ENCODE measurements around the gene CAPN10.
"Not testable (repeated sequence)": the region's sequence is repeated elsewhere in the genome, so short reads cannot be mapped to it uniquely, and the experiment has no call there.

Gene CAPN10

GRCh38 chr2:240586198-240586918 is at the start of gene CAPN10:
CAPN10 (plus strand) TSS chr2:240586734; CDS start chr2:240586912, 178 bp downstream.
- DNase-seq (ENCODE audit: low spot score), result peak; percentile 99

GRCh38 chr2:240538031-240538780 is 48.3 kb upstream of the CAPN10 start:
- DNase-seq (ENCODE audit: low spot score), result no peak

- not testable (repeated sequence) for DNase-seq (ENCODE audit: low spot score)
Measured at GRCh38 chr2:240539101-240539500, 47.4 kb upstream of the CAPN10 start.

- no peak for DNase-seq (ENCODE audit: low spot score)
Measured at GRCh38 chr2:240539906-240540305, 46.6 kb upstream of the CAPN10 start.

GRCh38 chr2:240551288-240551687 is 35.2 kb upstream of the CAPN10 start:
- no peak for DNase-seq (ENCODE audit: low spot score)

- DNase-seq (ENCODE audit: low spot score), result no peak
Measured at GRCh38 chr2:240551811-240552210, 34.7 kb upstream of the CAPN10 start.

- no peak for DNase-seq (ENCODE audit: low spot score)
Measured at GRCh38 chr2:240553956-240554480, 32.5 kb upstream of the CAPN10 start.

GRCh38 chr2:240554767-240555493 is 31.6 kb upstream of the CAPN10 start:
- DNase-seq (ENCODE audit: low spot score), result no peak

GRCh38 chr2:240555541-240556250 is 30.8 kb upstream of the CAPN10 start:
- no peak for DNase-seq (ENCODE audit: low spot score)

GRCh38 chr2:240556553-240557100 is 29.9 kb upstream of the CAPN10 start:
- DNase-seq (ENCODE audit: low spot score), result peak; percentile 67

GRCh38 chr2:240557101-240557751 is 29.3 kb upstream of the CAPN10 start:
- DNase-seq (ENCODE audit: low spot score), result no peak

- no peak for DNase-seq (ENCODE audit: low spot score)
Measured at GRCh38 chr2:240557808-240558207, 28.7 kb upstream of the CAPN10 start, which contains the start of gene ANKMY1. ANKMY1 (minus strand) TSS chr2:240557988; CDS start chr2:240557335, 653 bp downstream.

GRCh38 chr2:240558236-240558761 is 28.2 kb upstream of the CAPN10 start:
- no peak for DNase-seq (ENCODE audit: low spot score)

- no peak for DNase-seq (ENCODE audit: low spot score)
Measured at GRCh38 chr2:240559286-240559685, 27.2 kb upstream of the CAPN10 start.

- peak; percentile 89 for DNase-seq (ENCODE audit: low spot score)
Measured at GRCh38 chr2:240560084-240560479, 26.5 kb upstream of the CAPN10 start, which contains the start of gene DUSP28. DUSP28 (plus strand) TSS chr2:240560357; CDS start chr2:240560685, 328 bp downstream.

- DNase-seq (ENCODE audit: low spot score), result peak; percentile 83
Measured at GRCh38 chr2:240560480-240561324, 25.8 kb upstream of the CAPN10 start.

GRCh38 chr2:240561325-240561971 is 25.1 kb upstream of the CAPN10 start:
- no peak for DNase-seq (ENCODE audit: low spot score)

- DNase-seq (ENCODE audit: low spot score), result not testable (repeated sequence)
Measured at GRCh38 chr2:240563231-240563630, 23.3 kb upstream of the CAPN10 start.
